H9 (cell line): ENCODE results near the gene VDR. TPM values are rescaled to one million over a fixed set of nuclear protein-coding genes. Genes with fewer than 3 reads are reported as not detected.

ENCODE experiments used
- DNase-seq: peaks from one replicate; pipeline ENCODE4 v3.0.0-alpha.2; 2017
- H2AFZ ChIP-seq: one replicate; pipeline ENCODE4 v1.6.1; 2013; ENCODE audit warnings: mild to moderate bottlenecking, low read length, control low read depth, moderate library complexity
- H2AK5ac ChIP-seq: 2 replicates; pipeline ENCODE4 v1.6.1; 2013; ENCODE audit warnings: low read length, control low read depth, mixed read lengths; ENCODE audit not compliant: insufficient read length
- H2BK120ac ChIP-seq: one replicate; pipeline ENCODE4 v1.6.1; 2013; ENCODE audit warnings: low read depth, mild to moderate bottlenecking, low read length, control low read depth, inconsistent platforms; ENCODE audit not compliant: poor library complexity, severe bottlenecking
- H2BK12ac ChIP-seq: 2 replicates; pipeline ENCODE4 v1.6.1; 2013; ENCODE audit warnings: low read length, control low read depth, mixed read lengths, low read depth; ENCODE audit not compliant: insufficient read length
- H2BK15ac ChIP-seq: 2 replicates; pipeline ENCODE4 v1.6.1; 2013; ENCODE audit warnings: low read depth, low read length, control low read depth
- H2BK20ac ChIP-seq: one replicate; pipeline ENCODE4 v1.6.1; 2013; ENCODE audit warnings: low read depth, mild to moderate bottlenecking, low read length, control low read depth, inconsistent platforms; ENCODE audit not compliant: poor library complexity, severe bottlenecking
- H2BK5ac ChIP-seq: 2 replicates; pipeline ENCODE4 v1.6.1; 2013; ENCODE audit warnings: low read length, control low read depth, mixed read lengths; ENCODE audit not compliant: insufficient read length
- H3K14ac ChIP-seq: 2 replicates; pipeline ENCODE4 v1.6.1; 2013; ENCODE audit warnings: low read length, control low read depth; ENCODE audit not compliant: insufficient read depth
- H3K18ac ChIP-seq: 2 replicates; pipeline ENCODE4 v1.6.1; 2013; ENCODE audit warnings: low read depth, mild to moderate bottlenecking, mixed read lengths, low read length, control low read depth; ENCODE audit not compliant: insufficient read length
- H3K23ac ChIP-seq: 2 replicates; pipeline ENCODE4 v1.6.1; 2013; ENCODE audit warnings: low read length, control low read depth, mixed read lengths, low read depth; ENCODE audit not compliant: insufficient read length
- H3K23me2 ChIP-seq: 2 replicates; pipeline ENCODE4 v1.6.1; 2013; ENCODE audit warnings: low read depth, mild to moderate bottlenecking, mixed read lengths, low read length, control low read depth; ENCODE audit not compliant: insufficient read length, poor library complexity, severe bottlenecking
- H3K27ac ChIP-seq: 2 replicates; pipeline ENCODE4 v1.5.1; 2013; ENCODE audit warnings: low read length, control low read depth, mixed read lengths, low read depth; ENCODE audit not compliant: insufficient read length
- H3K27me3 ChIP-seq: 2 replicates; pipeline ENCODE4 v1.6.1; 2013; ENCODE audit warnings: low read length, control low read depth, inconsistent platforms; ENCODE audit not compliant: insufficient read depth
- H3K4ac ChIP-seq: 2 replicates; pipeline ENCODE4 v1.6.1; 2013; ENCODE audit warnings: low read depth, mild to moderate bottlenecking, control low read depth, inconsistent platforms, low read length, moderate library complexity
- H3K4me1 ChIP-seq: 2 replicates; pipeline ENCODE4 v1.6.1; 2013; ENCODE audit warnings: low read length, control low read depth, inconsistent platforms; ENCODE audit not compliant: insufficient read depth
- H3K4me2 ChIP-seq: 2 replicates; pipeline ENCODE4 v1.6.1; 2013; ENCODE audit warnings: low read length, control low read depth, mixed read lengths; ENCODE audit not compliant: insufficient read length, insufficient read depth
- H3K56ac ChIP-seq: 2 replicates; pipeline ENCODE4 v1.6.1; 2013; ENCODE audit warnings: low read depth, mild to moderate bottlenecking, mixed read lengths, low read length, control low read depth; ENCODE audit not compliant: insufficient read length
- H3K79me1 ChIP-seq: 2 replicates; pipeline ENCODE4 v1.6.1; 2013; ENCODE audit warnings: low read depth, mild to moderate bottlenecking, moderate library complexity, low read length, control low read depth, inconsistent platforms; ENCODE audit not compliant: insufficient read depth, poor library complexity, severe bottlenecking
- H3K79me2 ChIP-seq: 2 replicates; pipeline ENCODE4 v1.6.1; 2013; ENCODE audit warnings: low read length, control low read depth, inconsistent platforms; ENCODE audit not compliant: insufficient read depth
- H3K9ac ChIP-seq: 2 replicates; pipeline ENCODE4 v1.6.1; 2013; ENCODE audit warnings: low read length, control low read depth, mixed read lengths; ENCODE audit not compliant: insufficient read length; ENCODE audit errors: extremely low read depth
- H3K9me3 ChIP-seq: one replicate; pipeline ENCODE4 v1.6.1; 2013; ENCODE audit warnings: low read depth, low read length, inconsistent platforms; ENCODE audit not compliant: control insufficient read depth
- H3T11ph ChIP-seq: one replicate; pipeline ENCODE4 v1.6.1; 2013; ENCODE audit warnings: mild to moderate bottlenecking, low read length, control low read depth, inconsistent platforms
- H4K20me1 ChIP-seq: one replicate; pipeline ENCODE4 v1.6.1; 2013; ENCODE audit not compliant: control insufficient read depth, insufficient read length, insufficient read depth
- H4K5ac ChIP-seq: 2 replicates; pipeline ENCODE4 v1.6.1; 2013; ENCODE audit warnings: low read depth, mild to moderate bottlenecking, mixed read lengths, low read length, control low read depth; ENCODE audit not compliant: insufficient read length
- H4K8ac ChIP-seq: replicated peaks from 2 replicates; pipeline ENCODE4 v1.6.1; 2013; ENCODE audit warnings: low read length, control low read depth, mixed read lengths, low read depth; ENCODE audit not compliant: insufficient read length
- H4K91ac ChIP-seq: 2 replicates; pipeline ENCODE4 v1.6.1; 2013; ENCODE audit warnings: low read depth, mild to moderate bottlenecking, moderate library complexity, mixed read lengths, low read length, control low read depth; ENCODE audit not compliant: insufficient read length
- H3K27ac Mint-ChIP-seq, 3 experiments: 2 replicates in 2 of 3; 3 replicates in 1 of 3; pipeline ENCODE4 v1.8.0; 2020 to 2021; ENCODE audit warnings: mixed read lengths in 3 of 3, mild to moderate bottlenecking in 1 of 3, moderate library complexity in 1 of 3
- H3K27me3 Mint-ChIP-seq: 2 replicates; pipeline ENCODE4 v1.8.0; 2021; ENCODE audit warnings: low read depth, mild to moderate bottlenecking, moderate library complexity, mixed read lengths
- H3K36me3 Mint-ChIP-seq, 3 experiments: 2 replicates in 2 of 3; 3 replicates in 1 of 3; pipeline ENCODE4 v1.8.0; 2020 to 2021; ENCODE audit warnings: low read depth in 3 of 3, mixed read lengths in 3 of 3; ENCODE audit not compliant: insufficient read depth in 1 of 3
- H3K4me1 Mint-ChIP-seq, 2 experiments: 2 replicates each; pipeline ENCODE4 v1.8.0; 2020; ENCODE audit warnings: mixed read lengths in 2 of 2
- H3K4me3 Mint-ChIP-seq, 2 experiments: 2 replicates in 1 of 2; 3 replicates in 1 of 2; pipeline ENCODE4 v1.8.0; 2020 to 2021; ENCODE audit warnings: mild to moderate bottlenecking in 2 of 2, mixed read lengths in 2 of 2, moderate library complexity in 1 of 2
- H3K9me3 Mint-ChIP-seq, 2 experiments: 2 replicates in 1 of 2; 3 replicates in 1 of 2; pipeline ENCODE4 v1.8.0; 2020; ENCODE audit warnings: mild to moderate bottlenecking in 2 of 2, mixed read lengths in 2 of 2, moderate library complexity in 1 of 2
- WGBS: extraction: QIAGEN DNeasy Blood & Tissue Kit; methylation state at CpG from one replicate; pipeline ENCODE4 v1.1.7; 2013; ENCODE audit warnings: missing lambda C conversion rate, low lambda C conversion rate, mixed read lengths; ENCODE audit not compliant: insufficient read length; ENCODE audit errors: extremely low coverage; 5-methylcytosine and 5-hydroxymethylcytosine counted together
- total RNA-seq: library from RNA; stranded (reverse); gene quantifications from 2 replicates; pipeline ENCODE4 v1.2.1, GENCODE V29; 2021
- TF ChIP-seq, protein P1 (sequence below): fragments of 200-600 bp; sonication (generic); conservative IDR thresholded peaks from 3 replicates; pipeline ENCODE4 v1.8.0; 2021; ENCODE audit warnings: antibody characterized with exemption, mild to moderate bottlenecking

VDR gene
- total RNA-seq, 1 experiment from 2014 or later = 0.61 TPM

DNA sequence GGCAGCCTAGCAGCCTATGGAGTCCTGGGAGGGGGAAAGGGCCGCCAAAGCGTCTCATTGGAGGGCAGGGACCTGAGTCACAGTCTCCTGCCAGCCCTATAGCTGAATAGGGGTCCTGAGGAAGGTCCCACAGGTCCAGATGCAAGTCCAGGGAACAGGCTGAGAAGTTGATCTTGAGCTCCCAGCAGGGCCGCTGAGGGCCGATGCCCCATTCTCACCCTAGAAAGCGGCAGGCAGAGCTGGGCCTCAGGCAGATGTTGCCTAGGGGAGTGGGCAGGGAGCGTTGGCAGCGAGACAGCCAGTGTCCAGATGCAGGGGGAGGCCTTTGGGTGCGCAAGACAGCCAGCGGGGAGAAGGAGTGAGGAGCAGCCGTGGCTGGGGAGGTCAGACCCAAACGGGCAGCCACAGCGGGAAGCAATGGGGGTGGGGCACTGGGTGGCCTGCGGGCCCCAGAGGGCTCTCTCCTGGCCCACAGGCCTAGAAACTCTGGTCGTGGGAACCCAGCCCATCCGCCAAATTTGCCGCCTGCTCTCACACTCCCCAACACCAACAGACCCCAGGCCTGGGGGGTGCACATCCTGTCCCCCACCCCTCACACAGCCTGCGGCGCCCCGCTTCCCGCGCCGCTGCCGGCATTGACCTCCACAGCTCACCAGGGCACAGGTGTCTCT is 86.2 kb downstream of the VDR start:
- Histone ChIP-seq H3T11ph (no peak overlapping the region), H2AFZ (no peak overlapping the region), H2BK20ac (no peak overlapping the region), H4K20me1 (no peaks in the 10 kb centered on the region), H4K91ac (no peak overlapping the region), H3K4ac (no peak overlapping the region), H3K4me1 (peaks cover 21% of the 10 kb centered on the region; the same call in 1 of the 2 replicates), H3K4me2 (peak overlapping the region; percentile 35), H3K18ac (no peak overlapping the region), H4K5ac (no peak overlapping the region), H3K27ac (no peak overlapping the region), H3K9me3 (no peaks in the 10 kb centered on the region), H3K56ac (no peak overlapping the region), H3K27me3 (no peaks in the 10 kb centered on the region), H2BK120ac (no peak overlapping the region), H2BK15ac (no peak overlapping the region; the same call in 1 of the 2 replicates), H3K79me2 (peaks cover 23% of the 10 kb centered on the region; the same call in 1 of the 2 replicates), H2AK5ac (no peak overlapping the region), H3K23me2 (peaks cover 7% of the 10 kb centered on the region), H2BK12ac (no peak overlapping the region), H3K79me1 (no peaks in the 10 kb centered on the region), H4K8ac (no peak overlapping the region), H3K14ac (no peak overlapping the region; the same call in 1 of the 2 replicates), H3K9ac (peak overlapping the region; percentile 46), H2BK5ac (no peak overlapping the region), H3K23ac (no peak overlapping the region)
- WGBS = no CpG with 5 or more reads among the region's 23 CpGs
- Mint-ChIP-seq H3K4me1 (peaks cover 60 to 62% of the 10 kb centered on the region in 2 experiments), H3K27ac (peak overlapping the region; percentile 79 to 85 (median 81); a peak in 6 of 7 replicates), H3K36me3 (peaks cover 2 to 9% (median 5%) of the 10 kb centered on the region in 3 experiments; a peak in 4 of 7 replicates), H3K4me3 (peak overlapping the region; percentile 79 to 83), H3K9me3 (no peaks in the 10 kb centered on the region), H3K27me3 (peaks cover 12% of the 10 kb centered on the region)
- TF ChIP-seq, protein P1, sequence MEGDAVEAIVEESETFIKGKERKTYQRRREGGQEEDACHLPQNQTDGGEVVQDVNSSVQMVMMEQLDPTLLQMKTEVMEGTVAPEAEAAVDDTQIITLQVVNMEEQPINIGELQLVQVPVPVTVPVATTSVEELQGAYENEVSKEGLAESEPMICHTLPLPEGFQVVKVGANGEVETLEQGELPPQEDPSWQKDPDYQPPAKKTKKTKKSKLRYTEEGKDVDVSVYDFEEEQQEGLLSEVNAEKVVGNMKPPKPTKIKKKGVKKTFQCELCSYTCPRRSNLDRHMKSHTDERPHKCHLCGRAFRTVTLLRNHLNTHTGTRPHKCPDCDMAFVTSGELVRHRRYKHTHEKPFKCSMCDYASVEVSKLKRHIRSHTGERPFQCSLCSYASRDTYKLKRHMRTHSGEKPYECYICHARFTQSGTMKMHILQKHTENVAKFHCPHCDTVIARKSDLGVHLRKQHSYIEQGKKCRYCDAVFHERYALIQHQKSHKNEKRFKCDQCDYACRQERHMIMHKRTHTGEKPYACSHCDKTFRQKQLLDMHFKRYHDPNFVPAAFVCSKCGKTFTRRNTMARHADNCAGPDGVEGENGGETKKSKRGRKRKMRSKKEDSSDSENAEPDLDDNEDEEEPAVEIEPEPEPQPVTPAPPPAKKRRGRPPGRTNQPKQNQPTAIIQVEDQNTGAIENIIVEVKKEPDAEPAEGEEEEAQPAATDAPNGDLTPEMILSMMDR = no peak
- DNase-seq = peak; percentile 63
